Lung (tissue), 12 donors: ENCODE results near the gene ZNF350. TPM values are rescaled to one million over a fixed set of nuclear protein-coding genes. Genes with fewer than 3 reads are reported as not detected.
"Not testable (repeated sequence)": the region's sequence is repeated elsewhere in the genome, so short reads cannot be mapped to it uniquely, and the experiment has no call there.

ENCODE experiments used
- ATAC-seq: fragments of 200-7000 bp; cut with Tn5 transposase; one replicate; pipeline ENCODE4 v1.9.1; 2020; ENCODE audit warnings: moderate number of reproducible peaks; ENCODE audit not compliant: insufficient read depth, low FRiP score
- DNase-seq, 3 donors: peaks; one replicate each; pipeline ENCODE4 v3.0.0-alpha.2; 2013 to 2017
- H3K27ac ChIP-seq, 2 donors: one replicate each; pipeline ENCODE4 v1.5.1; 2013; ENCODE audit warnings: mild to moderate bottlenecking in 2 of 2, moderate library complexity in 2 of 2, control low read depth in 1 of 2, inconsistent platforms in 1 of 2, low read depth in 1 of 2, low read length in 1 of 2
- H3K27me3 ChIP-seq, 3 donors: one replicate each; pipeline ENCODE4 v1.5.1; 2013; ENCODE audit warnings: low read length in 2 of 3; ENCODE audit not compliant: control insufficient read depth in 3 of 3, insufficient read depth in 3 of 3
- H3K36me3 ChIP-seq, 4 donors: one replicate each; pipeline ENCODE4 v1.5.1; 2013; ENCODE audit warnings: low read length in 4 of 4, mild to moderate bottlenecking in 1 of 4, moderate library complexity in 1 of 4; ENCODE audit not compliant: control insufficient read depth in 4 of 4, insufficient read depth in 4 of 4
- H3K4me1 ChIP-seq, 5 donors: one replicate each; pipeline ENCODE4 v1.5.1; 2013; ENCODE audit warnings: low read length in 5 of 5, mild to moderate bottlenecking in 2 of 5, moderate library complexity in 1 of 5; ENCODE audit not compliant: control insufficient read depth in 5 of 5, insufficient read depth in 5 of 5
- H3K4me3 ChIP-seq: one replicate; pipeline ENCODE4 v1.5.1; 2013; ENCODE audit warnings: mild to moderate bottlenecking, control low read depth, moderate library complexity
- H3K9ac ChIP-seq, 2 donors: one replicate each; pipeline ENCODE4 v1.5.1; 2013; ENCODE audit warnings: low read length in 2 of 2, control low read depth in 1 of 2; ENCODE audit not compliant: insufficient read depth in 1 of 2
- H3K9me3 ChIP-seq, 4 donors: one replicate each; pipeline ENCODE4 v1.5.1; 2013; ENCODE audit warnings: low read length in 3 of 4, mild to moderate bottlenecking in 1 of 4, moderate library complexity in 1 of 4; ENCODE audit not compliant: control insufficient read depth in 4 of 4, insufficient read depth in 3 of 4
- WGBS, 2 donors: extraction: QIAGEN DNeasy Blood & Tissue Kit; methylation state at CpG; one replicate each; pipeline ENCODE4 v1.1.7; 2013; 5-methylcytosine and 5-hydroxymethylcytosine counted together
- polyA plus RNA-seq, 2 donors: library from polyadenylated mRNA; stranded (reverse); fragments of 200-250 nt; gene quantifications; one replicate each; pipeline ENCODE4 v1.2.1, GENCODE V29; 2013
- total RNA-seq, 2 donors: library from RNA; depleted of rRNA in 1 of 2; stranded (reverse); fragments of >200 nt in 1 of 2; gene quantifications; one replicate each; pipeline ENCODE4 v1.2.1, GENCODE V29; 2014 to 2021
- TF ChIP-seq, protein P1 (sequence below): IDR thresholded peaks from 2 replicates; pipeline ENCODE4 v1.5.1; 2012; ENCODE audit warnings: mild to moderate bottlenecking; ENCODE audit errors: control extremely low read depth, extremely low read depth
- donor health status: control.
- donor health status: control.
- donor health status: Bipolar disorder and iron deficiency.
- donor health status: healthy.
- donor health status: DM: yes; HTN: yes; CAD: no.

ZNF350 gene
- total and polyA plus RNA-seq, 4 donors: 7.3 to 14.4 (median 8.5) TPM

DNA sequence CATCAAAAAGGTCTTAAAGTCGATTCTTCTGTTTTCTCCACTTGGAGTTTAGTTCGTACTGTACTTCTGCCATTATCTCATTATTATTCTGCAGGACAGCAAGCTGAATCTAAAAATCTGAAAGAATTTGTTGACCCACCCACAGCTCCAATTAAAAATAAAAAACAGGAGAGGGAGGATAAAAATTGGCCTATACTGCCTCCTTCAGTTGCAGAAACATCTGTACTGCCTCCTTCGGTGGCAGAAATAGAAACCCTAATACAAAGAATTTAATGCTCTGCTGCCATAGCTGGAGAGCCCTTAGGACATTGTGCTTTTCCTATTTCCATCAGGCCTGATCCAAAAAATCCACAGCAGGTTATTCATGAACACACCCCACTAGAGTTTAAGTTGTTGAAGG is 9.8 kb downstream of the ZNF350 start:
- H3K4me3 ChIP-seq: no peak overlapping the region
- WGBS, 2 donors: 94 to 96% methylated on average over 3 of the region's 3 CpGs
- H3K27ac ChIP-seq: no peak overlapping the region
- no peak overlapping the region for H3K9ac ChIP-seq
- DNase-seq: no peak
- no peaks in the 10 kb centered on the region for H3K4me1 ChIP-seq
- peaks cover 4 to 55% (median 36%) of the 10 kb centered on the region in 4 donors for H3K9me3 ChIP-seq
- H3K36me3 ChIP-seq: peaks cover 33 to 70% (median 39%) of the 10 kb centered on the region in 4 donors
- H3K27me3 ChIP-seq: no peaks in the 10 kb centered on the region
- TF ChIP-seq, protein P1, sequence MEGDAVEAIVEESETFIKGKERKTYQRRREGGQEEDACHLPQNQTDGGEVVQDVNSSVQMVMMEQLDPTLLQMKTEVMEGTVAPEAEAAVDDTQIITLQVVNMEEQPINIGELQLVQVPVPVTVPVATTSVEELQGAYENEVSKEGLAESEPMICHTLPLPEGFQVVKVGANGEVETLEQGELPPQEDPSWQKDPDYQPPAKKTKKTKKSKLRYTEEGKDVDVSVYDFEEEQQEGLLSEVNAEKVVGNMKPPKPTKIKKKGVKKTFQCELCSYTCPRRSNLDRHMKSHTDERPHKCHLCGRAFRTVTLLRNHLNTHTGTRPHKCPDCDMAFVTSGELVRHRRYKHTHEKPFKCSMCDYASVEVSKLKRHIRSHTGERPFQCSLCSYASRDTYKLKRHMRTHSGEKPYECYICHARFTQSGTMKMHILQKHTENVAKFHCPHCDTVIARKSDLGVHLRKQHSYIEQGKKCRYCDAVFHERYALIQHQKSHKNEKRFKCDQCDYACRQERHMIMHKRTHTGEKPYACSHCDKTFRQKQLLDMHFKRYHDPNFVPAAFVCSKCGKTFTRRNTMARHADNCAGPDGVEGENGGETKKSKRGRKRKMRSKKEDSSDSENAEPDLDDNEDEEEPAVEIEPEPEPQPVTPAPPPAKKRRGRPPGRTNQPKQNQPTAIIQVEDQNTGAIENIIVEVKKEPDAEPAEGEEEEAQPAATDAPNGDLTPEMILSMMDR: no peak
- no peak for ATAC-seq

DNA sequence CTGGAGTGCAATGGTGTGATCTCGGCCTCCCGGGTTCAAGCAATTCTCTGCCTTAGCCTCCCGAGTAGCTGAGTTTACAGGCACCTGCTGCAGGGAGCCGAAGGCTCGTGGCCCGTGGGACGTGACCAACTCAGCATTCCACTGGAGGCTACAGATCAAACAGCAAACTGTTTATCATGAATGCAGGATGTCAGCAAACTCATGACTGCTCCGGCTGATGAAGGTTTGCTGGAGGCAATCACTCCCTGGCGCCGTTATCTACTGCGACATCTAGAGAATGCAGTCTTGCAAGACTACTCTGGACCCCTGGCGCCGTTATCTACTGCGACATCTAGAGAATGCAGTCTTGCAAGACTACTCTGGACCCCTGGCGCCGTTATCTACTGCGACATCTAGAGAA is 10.9 kb downstream of the ZNF350 start:
- Histone ChIP-seq H3K9me3 (peaks cover 9 to 65% (median 41%) of the 10 kb centered on the region in 4 donors), H3K36me3 (peaks cover 41 to 71% (median 45%) of the 10 kb centered on the region in 4 donors)
- not testable (repeated sequence) for DNase-seq, H3K27me3 ChIP-seq, H3K27ac ChIP-seq, H3K4me3 ChIP-seq, H3K9ac ChIP-seq, ATAC-seq, H3K4me1 ChIP-seq
- WGBS, 2 donors: 97% methylated on average over 16 to 17 of the region's 17 CpGs

GRCh38 chr19:51971624-51972023 is 15.0 kb downstream of the ZNF350 start:
- peaks cover 12 to 56% (median 52%) of the 10 kb centered on the region in 4 donors for H3K9me3 ChIP-seq
- DNase-seq (peak in 1 of 3 donors; percentile 47), ATAC-seq (no peak)
- no peaks in the 10 kb centered on the region for H3K27me3 ChIP-seq
- 97 to 98% methylated on average over 4 of the region's 4 CpGs for WGBS, 2 donors
- H3K4me1 ChIP-seq: no peaks in the 10 kb centered on the region
- TF ChIP-seq, protein P1: no peak
- peaks cover 49 to 80% (median 68%) of the 10 kb centered on the region in 4 donors for H3K36me3 ChIP-seq
- no peak overlapping the region for H3K4me3 ChIP-seq
- H3K27ac ChIP-seq: no peak overlapping the region
- H3K9ac ChIP-seq: no peak overlapping the region

DNA sequence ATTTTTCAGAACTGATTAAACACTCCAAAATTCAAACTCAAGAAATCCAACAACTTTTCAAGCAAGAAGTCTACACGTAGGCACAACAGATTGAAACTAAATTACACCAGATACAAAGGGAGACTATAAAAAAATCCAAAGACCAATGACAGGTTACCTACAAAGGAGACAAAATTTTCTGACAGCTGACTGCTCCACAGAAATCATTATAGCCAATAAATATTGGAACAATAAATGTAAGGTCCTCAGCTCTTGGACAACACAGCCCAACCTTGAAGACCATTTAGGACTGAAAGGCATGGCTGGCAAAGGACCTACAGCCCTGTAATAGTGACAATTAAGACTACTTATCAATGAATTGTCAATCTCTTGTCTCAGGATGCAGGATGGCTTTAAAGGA is 15.9 kb downstream of the ZNF350 start:
- DNase-seq (no peak), ATAC-seq (no peak)
- Histone ChIP-seq H3K9me3 (peaks cover 12 to 54% (median 48%) of the 10 kb centered on the region in 4 donors), H3K4me1 (no peaks in the 10 kb centered on the region), H3K27me3 (no peaks in the 10 kb centered on the region), H3K27ac (no peak overlapping the region), H3K9ac (no peak overlapping the region), H3K4me3 (no peak overlapping the region), H3K36me3 (peaks cover 57 to 87% (median 77%) of the 10 kb centered on the region in 4 donors)
- TF ChIP-seq, protein P1: no peak
- WGBS, 2 donors: 98 to 100% methylated on average over 1 of the region's 1 CpG
